Measurements from ENCODE around the gene FRMD4B.

The FRMD4B gene

GRCh38 chr3:69121513-69121912 is 264.4 kb downstream of the FRMD4B start:
- no peak for DNase-seq (ENCODE audit: low read depth)

- DNase-seq (ENCODE audit: low read depth) = peak; percentile 71
Measured at GRCh38 chr3:69120879-69121464, 264.9 kb downstream of the FRMD4B start.
